Kidney epithelial cell (primary cell): ENCODE results near the gene CCDC157. TPM values are rescaled to one million over a fixed set of nuclear protein-coding genes. Genes with fewer than 3 reads are reported as not detected.
"Not testable (repeated sequence)": the region's sequence is repeated elsewhere in the genome, so short reads cannot be mapped to it uniquely, and the experiment has no call there.

ENCODE experiments used
- DNase-seq: peaks from one replicate; pipeline ENCODE4 v3.0.0-alpha.2; 2010; ENCODE audit warnings: low read depth
- H3K27me3 ChIP-seq: 2 replicates; pipeline ENCODE4 v1.6.0; 2011; ENCODE audit warnings: low read length; ENCODE audit not compliant: control insufficient read depth, insufficient read depth
- H3K36me3 ChIP-seq: 2 replicates; pipeline ENCODE4 v1.5.1; 2011; ENCODE audit warnings: low read length; ENCODE audit not compliant: control insufficient read depth, insufficient read depth
- H3K4me3 ChIP-seq: 2 replicates; pipeline ENCODE4 v1.5.1; 2011; ENCODE audit warnings: low read depth, mild to moderate bottlenecking, control low read depth, low read length
- total RNA-seq: library from RNA; depleted of rRNA; stranded (reverse); fragments of >200 nt; gene quantifications from 2 replicates; pipeline ENCODE4 v1.2.3, GENCODE V29; 2015
- TF ChIP-seq, protein P1 (sequence below): IDR thresholded peaks from 2 replicates; pipeline ENCODE4 v1.5.1; 2011; ENCODE audit warnings: mild to moderate bottlenecking, moderate library complexity, low read length, control low read depth, inconsistent platforms; ENCODE audit not compliant: insufficient read depth, poor library complexity, severe bottlenecking

Gene CCDC157
- total RNA-seq, 1 donor from 2014 or later = 14.6 TPM

- TF ChIP-seq, protein P1, sequence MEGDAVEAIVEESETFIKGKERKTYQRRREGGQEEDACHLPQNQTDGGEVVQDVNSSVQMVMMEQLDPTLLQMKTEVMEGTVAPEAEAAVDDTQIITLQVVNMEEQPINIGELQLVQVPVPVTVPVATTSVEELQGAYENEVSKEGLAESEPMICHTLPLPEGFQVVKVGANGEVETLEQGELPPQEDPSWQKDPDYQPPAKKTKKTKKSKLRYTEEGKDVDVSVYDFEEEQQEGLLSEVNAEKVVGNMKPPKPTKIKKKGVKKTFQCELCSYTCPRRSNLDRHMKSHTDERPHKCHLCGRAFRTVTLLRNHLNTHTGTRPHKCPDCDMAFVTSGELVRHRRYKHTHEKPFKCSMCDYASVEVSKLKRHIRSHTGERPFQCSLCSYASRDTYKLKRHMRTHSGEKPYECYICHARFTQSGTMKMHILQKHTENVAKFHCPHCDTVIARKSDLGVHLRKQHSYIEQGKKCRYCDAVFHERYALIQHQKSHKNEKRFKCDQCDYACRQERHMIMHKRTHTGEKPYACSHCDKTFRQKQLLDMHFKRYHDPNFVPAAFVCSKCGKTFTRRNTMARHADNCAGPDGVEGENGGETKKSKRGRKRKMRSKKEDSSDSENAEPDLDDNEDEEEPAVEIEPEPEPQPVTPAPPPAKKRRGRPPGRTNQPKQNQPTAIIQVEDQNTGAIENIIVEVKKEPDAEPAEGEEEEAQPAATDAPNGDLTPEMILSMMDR = no peak
- no peaks in the 10 kb centered on the region for H3K36me3 ChIP-seq
- H3K27me3 ChIP-seq = no peaks in the 10 kb centered on the region
- peak overlapping the region; percentile 88 for H3K4me3 ChIP-seq
- no peak for DNase-seq
These were observed 41.1 kb downstream of the CCDC157 start for GRCh38 chr22:30397656-30398635.

DNA sequence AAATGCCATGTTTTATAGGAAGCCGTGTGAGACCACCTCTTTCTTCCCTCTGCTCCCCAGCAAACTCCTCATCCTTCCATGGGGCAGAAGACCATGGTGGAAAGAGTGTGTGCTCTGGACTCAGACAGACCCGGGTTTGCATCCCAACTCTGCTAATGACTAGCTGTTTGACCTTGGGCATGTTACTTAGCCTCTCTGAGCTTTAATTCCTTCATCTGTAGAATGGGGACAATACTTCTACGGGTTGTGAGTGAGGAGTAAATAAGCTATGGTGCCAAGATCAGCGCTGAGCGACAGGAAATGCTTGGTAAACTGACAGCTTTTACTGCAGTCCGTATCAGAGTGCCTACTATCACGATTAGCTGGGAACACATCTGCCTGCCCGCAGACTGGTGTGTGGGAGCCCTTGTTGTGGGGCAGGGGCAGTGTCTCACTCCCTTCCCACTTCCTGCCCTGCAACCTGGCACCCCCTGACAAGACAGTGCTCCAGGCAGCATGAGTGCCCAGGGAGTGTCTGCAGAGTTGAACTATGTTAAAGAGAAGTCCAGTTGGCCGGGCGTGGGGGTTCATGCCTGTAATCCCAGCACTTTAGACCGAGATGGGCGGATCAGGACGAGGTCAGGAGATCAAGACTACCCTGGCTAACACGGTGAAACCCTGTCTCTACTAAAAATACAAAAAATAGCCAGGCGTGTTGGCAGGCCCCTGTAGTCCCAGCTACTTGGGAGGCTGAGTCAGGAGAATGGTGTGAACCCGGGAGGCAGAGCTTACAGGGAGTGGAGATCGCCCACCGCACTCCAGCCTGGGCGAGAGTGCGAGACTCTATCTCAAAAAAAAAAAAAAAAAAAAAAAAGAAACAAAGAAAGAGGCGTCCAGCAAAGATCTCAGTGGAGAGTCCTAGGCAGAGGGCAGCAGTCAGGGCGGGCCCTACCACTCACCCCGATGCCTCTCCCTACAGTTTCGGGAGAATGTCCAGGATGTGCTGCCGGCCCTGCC, 42.2 kb downstream of the CCDC157 start:
- TF ChIP-seq, protein P1 = no peak
- Histone ChIP-seq H3K27me3 (no peaks in the 10 kb centered on the region), H3K36me3 (no peaks in the 10 kb centered on the region), H3K4me3 (peak overlapping the region; percentile 88)
- DNase-seq = no peak

DNA sequence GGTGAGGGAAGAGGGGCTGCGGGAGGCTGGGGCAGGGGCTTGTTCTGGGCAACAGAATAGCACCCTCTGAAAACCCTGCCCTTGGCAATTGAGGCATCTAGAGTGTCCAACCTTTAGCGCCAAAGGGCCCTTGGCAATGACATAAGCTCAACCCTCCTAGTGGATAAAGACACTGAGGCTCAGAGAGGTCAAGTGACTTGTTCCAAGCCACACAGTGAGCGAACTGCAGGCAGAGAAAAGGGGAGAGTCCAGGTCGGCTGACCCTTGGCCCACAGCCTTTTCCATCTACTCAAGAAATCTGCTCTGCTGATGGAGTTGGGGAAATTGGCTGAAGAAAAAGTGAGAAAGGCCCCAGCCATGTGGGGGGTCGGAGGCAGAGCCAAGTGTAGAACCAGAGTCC, 42.9 kb downstream of the CCDC157 start:
- Histone ChIP-seq H3K4me3 (no peak overlapping the region), H3K27me3 (no peaks in the 10 kb centered on the region), H3K36me3 (no peaks in the 10 kb centered on the region)
- no peak for DNase-seq
- TF ChIP-seq, protein P1 = no peak

DNA sequence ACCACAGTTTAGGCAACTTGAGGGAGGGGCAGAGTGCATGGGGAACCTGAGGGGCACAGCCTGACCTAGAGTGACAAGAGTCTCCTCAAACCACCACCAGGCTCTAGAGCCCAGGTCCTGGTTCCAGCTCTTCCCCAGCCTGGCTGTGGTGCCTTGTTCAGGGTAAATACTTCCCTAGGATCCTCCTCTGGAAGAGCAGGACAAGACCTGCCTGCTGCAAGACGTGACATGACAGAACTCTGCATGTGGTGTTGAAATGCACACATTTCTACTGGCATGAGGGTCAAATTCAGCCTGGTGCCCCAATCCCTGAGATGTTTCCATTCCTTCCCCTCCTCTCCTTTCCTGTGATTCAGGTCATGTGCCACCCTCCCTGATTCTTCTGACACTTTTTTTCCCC, 43.4 kb downstream of the CCDC157 start:
- Histone ChIP-seq H3K36me3 (no peaks in the 10 kb centered on the region), H3K27me3 (no peaks in the 10 kb centered on the region), H3K4me3 (no peak overlapping the region)
- TF ChIP-seq, protein P1 = no peak
- DNase-seq = no peak

- not testable (repeated sequence) for H3K4me3 ChIP-seq, DNase-seq, H3K36me3 ChIP-seq, H3K27me3 ChIP-seq
These were observed 44.2 kb downstream of the CCDC157 start for GRCh38 chr22:30401024-30401423.
